NT2/D1 (cell line): Measurements from ENCODE around the gene ZDHHC22.

Source experiments
- YY1 ChIP-seq: IDR thresholded peaks from 2 replicates; pipeline ENCODE4 v1.6.1; 2011; ENCODE audit not compliant: insufficient read length, insufficient read depth
- ZNF274 ChIP-seq: IDR thresholded peaks from 2 replicates; pipeline ENCODE4 v1.6.1; 2011; ENCODE audit warnings: mild to moderate bottlenecking, low read depth, low read length

DNA sequence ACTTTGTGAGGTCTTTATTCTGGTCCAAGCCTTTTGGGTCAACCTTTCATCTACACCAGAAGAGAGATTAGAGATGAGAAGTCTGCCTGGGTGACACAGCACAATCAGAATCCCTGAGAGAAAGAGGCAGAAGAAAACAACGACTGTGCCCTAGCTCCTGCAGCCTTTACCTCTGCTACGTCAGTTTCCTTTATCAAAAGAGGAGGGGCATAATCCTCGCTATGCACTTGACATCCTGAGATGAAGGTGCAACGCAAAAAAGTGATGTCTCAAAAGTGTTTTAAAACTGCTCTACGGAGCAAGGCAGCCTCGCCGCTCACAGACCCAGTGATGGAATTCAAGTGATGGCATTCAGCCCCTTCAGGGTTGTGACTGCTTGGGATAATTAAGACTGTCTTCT is 21.7 kb downstream of the ZDHHC22 start:
- TF ChIP-seq ZNF274 (no peak), YY1 (no peak)
